Astrocyte (in vitro differentiated cells and primary cell): ENCODE measurements around the gene ABCA4. TPM values are rescaled to one million over a fixed set of nuclear protein-coding genes. Genes with fewer than 3 reads are reported as not detected.

Source experiments
- total RNA-seq: library from RNA; stranded (reverse); gene quantifications from 2 replicates; pipeline ENCODE4 v1.2.1, GENCODE V29; 2021

Gene ABCA4
- total RNA-seq, 1 donor from 2014 or later = 0.20 TPM

Other genes with a start within 250 kb of the ABCA4 start
- 47.5 and 55.3 TPM in 2 replicates for gene DNTTIP2, start 241.9 kb downstream of the ABCA4 start, total RNA-seq
- 27.5 TPM in 2 replicates for gene GCLM, start 211.7 kb downstream of the ABCA4 start, total RNA-seq
- gene ARHGAP29, start 116.4 kb upstream of the ABCA4 start, total RNA-seq = 17.6 and 19.9 TPM in 2 replicates